ENCODE data around the gene REC8.

Gene REC8

DNA sequence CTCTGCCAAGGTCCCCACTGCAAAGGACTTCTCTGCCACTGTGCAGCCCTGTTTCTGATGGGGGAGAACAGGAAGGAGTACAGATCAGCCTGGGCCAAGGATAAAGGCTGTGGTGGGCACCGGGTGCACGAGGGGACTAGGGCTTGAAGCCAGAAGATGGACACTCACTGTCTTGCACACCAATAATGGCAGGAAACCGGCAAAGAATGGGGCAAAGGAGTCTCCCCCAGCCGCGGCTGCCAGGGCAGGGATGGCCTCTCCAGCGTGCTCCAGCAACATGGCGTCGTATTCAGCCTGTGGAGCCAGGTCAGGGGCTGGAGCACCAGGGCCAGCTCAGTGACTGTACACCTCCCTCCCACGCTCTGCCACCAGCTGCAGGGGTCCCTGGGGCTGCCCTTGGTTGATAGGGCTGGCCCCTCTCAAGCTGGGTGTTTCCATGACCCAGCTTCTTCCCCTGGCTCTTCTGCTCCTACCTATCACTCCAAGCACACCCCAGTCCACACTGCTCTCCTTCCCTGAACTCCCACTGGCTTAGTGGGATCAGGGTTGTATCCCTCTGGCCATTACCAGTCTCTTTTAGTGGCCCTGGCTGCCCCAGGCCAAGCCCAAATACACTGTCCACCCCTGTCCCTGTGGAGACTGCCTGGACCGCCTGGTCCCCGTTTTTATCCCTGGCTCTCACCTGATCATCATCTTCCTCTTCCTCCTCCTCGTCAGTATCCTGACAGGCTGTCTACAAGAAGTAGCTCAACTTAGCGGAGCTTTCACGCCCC lies 10.4 kb downstream of the REC8 start:
- no peak for DNase-seq (ENCODE audit: low read depth)
- in situ Hi-C loops (cut with HindIII; ENCODE audit: low sequenced_read_pairs): no loop called here
- TF ChIP-seq, protein P1, sequence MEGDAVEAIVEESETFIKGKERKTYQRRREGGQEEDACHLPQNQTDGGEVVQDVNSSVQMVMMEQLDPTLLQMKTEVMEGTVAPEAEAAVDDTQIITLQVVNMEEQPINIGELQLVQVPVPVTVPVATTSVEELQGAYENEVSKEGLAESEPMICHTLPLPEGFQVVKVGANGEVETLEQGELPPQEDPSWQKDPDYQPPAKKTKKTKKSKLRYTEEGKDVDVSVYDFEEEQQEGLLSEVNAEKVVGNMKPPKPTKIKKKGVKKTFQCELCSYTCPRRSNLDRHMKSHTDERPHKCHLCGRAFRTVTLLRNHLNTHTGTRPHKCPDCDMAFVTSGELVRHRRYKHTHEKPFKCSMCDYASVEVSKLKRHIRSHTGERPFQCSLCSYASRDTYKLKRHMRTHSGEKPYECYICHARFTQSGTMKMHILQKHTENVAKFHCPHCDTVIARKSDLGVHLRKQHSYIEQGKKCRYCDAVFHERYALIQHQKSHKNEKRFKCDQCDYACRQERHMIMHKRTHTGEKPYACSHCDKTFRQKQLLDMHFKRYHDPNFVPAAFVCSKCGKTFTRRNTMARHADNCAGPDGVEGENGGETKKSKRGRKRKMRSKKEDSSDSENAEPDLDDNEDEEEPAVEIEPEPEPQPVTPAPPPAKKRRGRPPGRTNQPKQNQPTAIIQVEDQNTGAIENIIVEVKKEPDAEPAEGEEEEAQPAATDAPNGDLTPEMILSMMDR (IDR thresholded peaks at IDR 0.05; ENCODE audit: low read depth, low read length, missing control alignments): no peak
- no peak overlapping the region for H3K4me3 ChIP-seq (ENCODE audit: low read depth, low read length)

DNA sequence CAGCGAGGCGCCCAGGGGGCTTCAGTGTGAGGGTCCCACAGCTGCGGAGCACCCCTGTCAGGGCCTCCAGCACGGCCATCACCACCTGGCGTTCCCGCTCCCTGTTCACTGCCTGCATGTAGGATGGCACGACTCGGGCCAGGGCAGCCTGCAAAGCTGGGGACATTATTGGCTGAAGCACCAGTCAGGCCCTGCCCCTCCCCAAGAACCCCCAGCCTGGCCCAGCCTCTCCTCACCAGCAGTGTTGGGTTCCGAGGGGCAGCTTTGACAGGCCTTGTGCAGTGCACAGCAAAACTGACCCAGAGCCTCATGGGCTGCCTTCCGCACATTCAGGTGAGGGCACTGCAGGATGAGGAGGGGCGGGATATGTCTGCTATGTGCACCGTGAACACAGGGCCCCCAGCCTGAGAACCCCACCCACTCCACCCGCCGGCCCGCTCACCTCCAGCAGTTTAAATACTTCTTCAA lies 11.2 kb downstream of the REC8 start:
- H3K4me3 ChIP-seq (ENCODE audit: low read depth, low read length): no peak overlapping the region
- in situ Hi-C loops (cut with HindIII; ENCODE audit: low sequenced_read_pairs): no loop called here
- TF ChIP-seq, protein P1 (IDR thresholded peaks at IDR 0.05; ENCODE audit: low read depth, low read length, missing control alignments): no peak
- DNase-seq (ENCODE audit: low read depth): no peak

DNA sequence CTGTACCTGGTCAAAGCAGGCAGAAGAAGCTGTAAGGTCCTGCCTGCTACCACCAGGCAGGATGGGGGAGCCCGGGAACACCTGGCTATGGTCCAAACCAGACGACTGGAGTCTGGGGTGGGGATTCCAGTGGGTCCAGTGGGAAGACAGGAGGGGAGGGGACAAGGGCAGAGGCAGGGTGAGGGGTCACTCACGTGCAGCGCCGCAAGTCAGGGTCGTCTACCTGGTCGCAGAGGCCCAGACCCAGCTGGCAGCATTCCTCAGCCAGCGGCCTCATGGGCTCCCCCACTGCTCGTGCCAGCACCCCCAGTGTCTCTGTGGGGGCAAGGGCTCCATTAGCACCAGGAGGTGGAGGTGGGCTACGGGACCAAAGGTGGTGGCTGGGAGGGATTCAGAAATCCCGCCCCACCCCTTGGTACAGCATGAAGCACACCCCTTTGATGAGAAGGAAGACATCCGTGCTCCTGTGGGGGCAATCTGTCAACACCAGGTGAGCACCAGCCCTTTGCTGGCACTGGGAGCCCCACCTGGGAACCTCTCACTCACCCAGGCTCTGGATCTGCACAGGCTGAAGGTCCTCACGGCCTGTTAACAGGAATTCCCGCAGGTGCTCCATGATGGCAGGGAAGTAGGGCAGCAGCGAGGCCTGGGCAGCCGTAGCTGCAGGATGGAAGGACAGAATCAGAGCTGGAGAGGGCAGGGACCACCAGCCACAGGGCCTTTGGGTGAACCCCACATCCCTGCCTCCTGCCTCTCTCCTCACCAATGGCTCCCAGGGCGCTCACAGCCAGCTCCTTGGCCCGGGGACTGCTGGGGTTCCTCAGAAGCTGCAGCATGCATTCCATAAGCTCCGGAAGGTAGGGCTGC lies 12.5 kb downstream of the REC8 start:
- H3K4me3 ChIP-seq (ENCODE audit: low read depth, low read length): no peak overlapping the region
- no peak for DNase-seq (ENCODE audit: low read depth)
- TF ChIP-seq, protein P1 (IDR thresholded peaks at IDR 0.05; ENCODE audit: low read depth, low read length, missing control alignments): no peak
- in situ Hi-C loops (cut with HindIII; ENCODE audit: low sequenced_read_pairs): no loop called here

DNA sequence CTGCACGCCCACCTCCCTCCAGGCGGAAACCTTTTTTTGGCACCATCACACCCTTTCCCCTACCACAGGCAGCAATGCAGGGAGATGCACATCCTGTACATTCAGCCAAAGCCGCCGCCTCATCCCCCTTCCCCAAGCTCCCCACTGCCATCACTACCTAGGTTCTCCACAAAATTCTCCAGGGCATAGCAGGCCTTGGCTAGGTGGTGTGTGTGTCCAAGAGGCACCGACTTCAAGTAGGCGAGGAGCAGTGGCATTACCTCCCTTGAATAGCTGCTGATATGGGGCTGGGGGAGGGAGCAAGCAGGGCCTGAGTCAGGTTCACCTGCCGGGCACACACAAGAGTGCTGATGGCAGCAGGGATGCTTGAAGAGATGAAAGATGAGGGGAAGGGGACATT lies 13.1 kb downstream of the REC8 start:
- in situ Hi-C loops (cut with HindIII; ENCODE audit: low sequenced_read_pairs): no loop called here
- DNase-seq (ENCODE audit: low read depth): no peak
- no peak overlapping the region for H3K4me3 ChIP-seq (ENCODE audit: low read depth, low read length)
- TF ChIP-seq, protein P1 (IDR thresholded peaks at IDR 0.05; ENCODE audit: low read depth, low read length, missing control alignments): no peak

DNA sequence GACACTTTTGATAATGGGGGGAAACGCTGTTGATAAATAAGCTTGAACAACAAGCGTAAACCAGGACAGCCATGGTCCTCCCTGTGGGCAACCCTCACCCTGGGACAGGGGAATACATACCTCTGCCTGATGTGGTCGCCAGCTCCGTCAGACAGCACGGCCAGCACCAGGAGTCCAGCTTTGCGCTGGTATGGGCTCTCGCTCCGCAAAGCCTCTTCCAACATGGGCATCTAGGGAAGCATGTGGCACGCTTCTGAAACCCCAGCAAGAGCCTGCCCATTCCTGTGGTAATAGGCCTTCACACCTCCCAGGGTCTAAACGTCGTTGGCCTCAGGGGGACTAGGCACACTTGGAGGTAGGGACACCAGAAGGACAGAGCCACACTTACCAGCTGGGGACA lies 13.9 kb downstream of the REC8 start:
- in situ Hi-C loops (cut with HindIII; ENCODE audit: low sequenced_read_pairs): no loop called here
- DNase-seq (ENCODE audit: low read depth): no peak
- TF ChIP-seq, protein P1 (IDR thresholded peaks at IDR 0.05; ENCODE audit: low read depth, low read length, missing control alignments): no peak
- H3K4me3 ChIP-seq (ENCODE audit: low read depth, low read length): no peak overlapping the region

DNA sequence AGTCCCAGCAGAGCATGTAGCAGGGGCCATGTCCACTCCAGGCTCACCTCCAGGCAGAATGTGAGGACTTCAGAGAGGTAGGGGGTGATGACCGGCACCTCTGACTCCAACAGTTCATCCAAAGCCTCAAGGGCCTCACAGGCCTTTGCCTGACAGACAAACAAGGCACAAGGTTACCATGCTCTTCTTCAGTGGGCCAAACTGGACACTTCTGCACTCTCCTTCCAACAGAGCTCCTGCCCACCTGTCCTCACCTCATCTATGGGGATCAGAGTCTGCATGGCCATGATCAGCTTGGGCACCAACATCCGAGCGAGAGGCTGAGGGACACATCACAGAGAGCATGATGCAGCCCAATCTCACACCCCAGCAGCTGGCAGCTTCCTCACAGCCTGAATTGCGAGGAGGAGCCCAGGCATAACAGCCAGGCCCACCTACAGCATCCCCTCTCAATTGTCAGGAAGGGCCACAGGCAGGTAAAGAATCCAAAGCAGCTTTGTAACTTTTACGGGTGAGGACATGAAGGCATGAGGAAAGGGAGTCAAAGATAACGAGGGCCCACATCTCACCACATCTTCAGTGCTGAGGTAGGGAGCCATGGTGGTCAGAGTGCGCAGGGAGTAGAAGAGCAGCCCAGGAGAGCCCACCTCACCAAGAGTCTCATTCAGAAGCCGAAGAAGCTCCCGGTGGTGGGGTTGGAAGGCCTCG lies 15.1 kb downstream of the REC8 start:
- H3K4me3 ChIP-seq (ENCODE audit: low read depth, low read length): no peak overlapping the region
- TF ChIP-seq, protein P1 (IDR thresholded peaks at IDR 0.05; ENCODE audit: low read depth, low read length, missing control alignments): no peak
- in situ Hi-C loops (cut with HindIII; ENCODE audit: low sequenced_read_pairs): no loop called here
- DNase-seq (ENCODE audit: low read depth): no peak
